HepG2 (cell line): Measurements from ENCODE around the gene COQ10B. TPM values are rescaled to one million over a fixed set of nuclear protein-coding genes. Genes with fewer than 3 reads are reported as not detected.

Experiments used
- BRF2 ChIP-seq: sonication (generic); formaldehyde crosslinking; IDR thresholded peaks from 2 replicates; pipeline ENCODE4 v1.8.1; 2022; ENCODE audit warnings: mild to moderate bottlenecking, missing genetic modification reagents
- CAMTA2 ChIP-seq: sonication (generic); formaldehyde crosslinking; IDR thresholded peaks from 2 replicates; pipeline ENCODE4 v1.4.0; 2020; ENCODE audit warnings: mild to moderate bottlenecking, missing genetic modification reagents, borderline replicate concordance
- ELF1 ChIP-seq: sonication (generic); formaldehyde crosslinking; IDR thresholded peaks from 2 replicates; pipeline ENCODE4 v1.4.0; 2020; ENCODE audit warnings: missing genetic modification reagents
- IRF2 ChIP-seq: IDR thresholded peaks from 2 replicates; pipeline ENCODE4 v1.6.1; 2018; ENCODE audit warnings: missing genetic modification reagents, missing compliant biosample characterization
- KDM3A ChIP-seq: IDR thresholded peaks from 2 replicates; pipeline ENCODE4 v1.6.1; 2018; ENCODE audit warnings: low read depth, missing compliant biosample characterization
- MED8 ChIP-seq: sonication (generic); formaldehyde crosslinking; IDR thresholded peaks from 2 replicates; pipeline ENCODE4 v1.8.1; 2023; ENCODE audit warnings: mild to moderate bottlenecking, missing genetic modification reagents; ENCODE audit not compliant: insufficient replicate concordance
- NRL ChIP-seq: sonication (generic); formaldehyde crosslinking; IDR thresholded peaks from 2 replicates; pipeline ENCODE4 v1.5.0; 2020; ENCODE audit warnings: missing genetic modification reagents, mild to moderate bottlenecking, moderate library complexity, borderline replicate concordance
- SRSF1 ChIP-seq: fragments of 200-400 bp; formaldehyde crosslinking; optimal IDR thresholded peaks from 2 replicates; pipeline ENCODE3; 2017; ENCODE audit warnings: mild to moderate bottlenecking, low read depth, low read length, moderate library complexity
- SRSF4 ChIP-seq: fragments of 200-400 bp; formaldehyde crosslinking; IDR thresholded peaks from one replicate; pipeline ENCODE4 v1.6.1; 2018; ENCODE audit warnings: mild to moderate bottlenecking, low read depth, low read length, moderate library complexity; ENCODE audit not compliant: poor library complexity, severe bottlenecking
- SRSF9 ChIP-seq: fragments of 200-400 bp; formaldehyde crosslinking; IDR thresholded peaks from 2 replicates; pipeline ENCODE4 v1.6.1; 2018; ENCODE audit warnings: borderline replicate concordance, mild to moderate bottlenecking, low read depth, low read length; ENCODE audit not compliant: insufficient read depth, poor library complexity, severe bottlenecking
- SSRP1 ChIP-seq: IDR thresholded peaks from 2 replicates; pipeline ENCODE4 v1.6.1; 2016; ENCODE audit warnings: control low read depth
- ZGPAT ChIP-seq: IDR thresholded peaks from 2 replicates; pipeline ENCODE4 v1.6.1; 2016; ENCODE audit warnings: mild to moderate bottlenecking
- ZMYM3 ChIP-seq: sonication (generic); formaldehyde crosslinking; IDR thresholded peaks from 2 replicates; pipeline ENCODE4 v1.5.1; 2020; ENCODE audit warnings: mild to moderate bottlenecking, missing genetic modification reagents
- ZNF205 ChIP-seq: IDR thresholded peaks from 2 replicates; pipeline ENCODE4 v1.6.1; 2018; ENCODE audit warnings: missing biosample characterization, missing genetic modification reagents
- ZNF253 ChIP-seq: sonication (generic); formaldehyde crosslinking; IDR thresholded peaks from 2 replicates; pipeline ENCODE4 v1.8.0; 2022; ENCODE audit warnings: mild to moderate bottlenecking, missing genetic modification reagents, borderline replicate concordance
- ZNF335 ChIP-seq: sonication (generic); formaldehyde crosslinking; IDR thresholded peaks from 2 replicates; pipeline ENCODE4 v1.4.0; 2020; ENCODE audit warnings: missing genetic modification reagents
- ZNF34 ChIP-seq: sonication (generic); formaldehyde crosslinking; IDR thresholded peaks from 2 replicates; pipeline ENCODE4 v1.4.0; 2020; ENCODE audit warnings: mild to moderate bottlenecking, missing genetic modification reagents, borderline replicate concordance
- ZNF660 ChIP-seq: sonication (generic); formaldehyde crosslinking; IDR thresholded peaks from 2 replicates; pipeline ENCODE4 v1.5.1; 2020; ENCODE audit warnings: mild to moderate bottlenecking, low read depth, missing genetic modification reagents, borderline replicate concordance
- polyA plus RNA-seq, 8 experiments: library from polyadenylated mRNA; depleted of rRNA in 3 of 8; stranded (reverse) in 7 of 8; unstranded in 1 of 8; fragments of >200 nt; fragmentation: Illumina TruSeq in 4 of 8; extraction: Trizol in 4 of 8; gene quantifications; 2 replicates each; pipeline versions ENCODE4 v1.2.1 to v1.2.3, GENCODE V29; 2011 to 2016; ENCODE audit warnings: low read depth in 4 of 8, missing spikeins in 1 of 8, mixed read lengths in 1 of 8; ENCODE audit not compliant: insufficient read depth in 1 of 8
- total RNA-seq, 5 experiments: library from RNA; depleted of rRNA; stranded (reverse); fragments of >200 nt; fragmentation: Illumina TruSeq; extraction: Trizol; gene quantifications; 2 replicates each; pipeline ENCODE4 v1.2.3, GENCODE V29; 2016; ENCODE audit warnings: low read depth in 1 of 5
- TF ChIP-seq, protein P1 (sequence below): sonication (generic); formaldehyde crosslinking; IDR thresholded peaks from 2 replicates; pipeline ENCODE4 v1.4.0; 2020; ENCODE audit warnings: low read depth, mild to moderate bottlenecking, missing genetic modification reagents
- TF ChIP-seq, protein P2 (sequence below): sonication (generic); formaldehyde crosslinking; IDR thresholded peaks from 2 replicates; pipeline ENCODE4 v1.5.0; 2020; ENCODE audit warnings: missing genetic modification reagents
- TF ChIP-seq, protein P3 (sequence below): sonication (generic); formaldehyde crosslinking; IDR thresholded peaks from 2 replicates; pipeline ENCODE4 v1.5.0; 2020; ENCODE audit warnings: mild to moderate bottlenecking, low read depth, missing genetic modification reagents, borderline replicate concordance
- TF ChIP-seq, protein P4 (sequence below): sonication (generic); formaldehyde crosslinking; IDR thresholded peaks from 2 replicates; pipeline ENCODE4 v1.4.0; 2020; ENCODE audit warnings: mild to moderate bottlenecking, missing genetic modification reagents

Gene COQ10B
- total and polyA plus RNA-seq, 2 of the 13 experiments (the other 11 are each of a cell fraction or from before 2014, with no cell fraction given), result 4.6 to 34.9 TPM

DNA sequence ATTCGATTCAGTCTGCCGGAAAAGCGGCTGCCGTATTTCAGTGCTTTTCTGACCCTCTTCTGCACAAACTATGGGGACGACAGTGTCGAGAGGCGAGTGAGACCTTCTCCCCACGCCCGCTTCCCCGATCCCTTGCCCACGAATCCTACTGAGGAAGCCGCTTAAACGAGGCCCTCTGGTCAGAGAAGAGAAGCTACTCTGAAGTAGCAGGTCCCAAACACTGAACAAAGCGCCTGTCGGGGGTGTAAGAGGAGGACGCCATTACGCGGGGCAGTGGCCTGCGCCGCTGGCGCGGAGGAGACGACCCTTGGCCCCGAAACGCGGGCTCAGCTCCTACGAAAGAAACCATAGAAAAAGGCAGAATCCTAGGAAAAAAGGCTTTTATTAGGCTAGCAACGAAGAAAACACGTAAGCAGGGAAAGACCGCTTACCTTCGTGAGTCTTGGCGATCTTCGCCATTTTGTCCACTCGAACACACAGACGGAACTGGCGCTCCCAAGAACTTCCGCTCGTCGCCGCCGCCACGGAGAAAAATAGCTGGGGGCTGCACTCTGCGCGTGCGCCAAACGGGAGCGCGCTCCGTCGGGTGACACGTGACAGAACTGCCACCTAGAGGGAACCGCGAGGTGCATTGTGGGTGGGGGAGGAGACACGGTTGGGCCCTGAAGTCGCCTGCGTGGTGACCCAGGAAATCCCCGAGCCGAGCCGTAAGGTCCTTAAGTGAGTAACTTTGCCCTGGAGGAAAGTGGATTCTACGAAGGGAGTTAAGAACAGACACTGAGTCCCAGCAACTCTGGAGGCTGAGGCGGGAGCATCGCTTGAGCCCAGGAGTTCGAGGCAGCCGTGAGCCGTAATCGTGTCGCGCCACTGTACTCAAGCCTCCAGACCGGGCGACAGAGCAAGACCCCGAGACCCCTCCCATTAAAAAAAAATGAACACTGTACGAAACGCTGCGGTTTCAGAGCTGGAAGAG, 18.5 kb upstream of the COQ10B start, which contains the start of gene SF3B1 (continued):
- TF ChIP-seq ZGPAT (CRISPR knock-in tag), result peak; percentile 92
- peak; percentile 51; the same call in 1 of the 2 replicates for TF ChIP-seq BRF2
- no peak for TF ChIP-seq ZMYM3
- TF ChIP-seq ELF1 (CRISPR knock-in tag), result peak; percentile 86
- peak; percentile 97 for TF ChIP-seq IRF2
- TF ChIP-seq SRSF1, result peak; percentile 93
- TF ChIP-seq MED8, result peak; percentile 86
- peak; percentile 81; the same call in 1 of the 2 replicates for TF ChIP-seq CAMTA2 (CRISPR knock-in tag)
- peak; percentile 94 for TF ChIP-seq KDM3A
- no peak for TF ChIP-seq SRSF4
- TF ChIP-seq ZNF205, result peak; percentile 99
- no peak for TF ChIP-seq ZNF660 (CRISPR knock-in tag)
- peak; percentile 92 for TF ChIP-seq ZNF335
- TF ChIP-seq, protein P1, sequence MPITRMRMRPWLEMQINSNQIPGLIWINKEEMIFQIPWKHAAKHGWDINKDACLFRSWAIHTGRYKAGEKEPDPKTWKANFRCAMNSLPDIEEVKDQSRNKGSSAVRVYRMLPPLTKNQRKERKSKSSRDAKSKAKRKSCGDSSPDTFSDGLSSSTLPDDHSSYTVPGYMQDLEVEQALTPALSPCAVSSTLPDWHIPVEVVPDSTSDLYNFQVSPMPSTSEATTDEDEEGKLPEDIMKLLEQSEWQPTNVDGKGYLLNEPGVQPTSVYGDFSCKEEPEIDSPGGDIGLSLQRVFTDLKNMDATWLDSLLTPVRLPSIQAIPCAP (CRISPR knock-in tag), result peak; percentile 94
- TF ChIP-seq ZNF34 (CRISPR knock-in tag), result peak; percentile 61; the same call in 1 of the 2 replicates
- TF ChIP-seq NRL (CRISPR knock-in tag), result peak; percentile 95
- TF ChIP-seq ZNF253 (CRISPR knock-in tag), result 0 out of 2 replicates have a peak, but pooled peaks have one; percentile 23
- TF ChIP-seq, protein P2, sequence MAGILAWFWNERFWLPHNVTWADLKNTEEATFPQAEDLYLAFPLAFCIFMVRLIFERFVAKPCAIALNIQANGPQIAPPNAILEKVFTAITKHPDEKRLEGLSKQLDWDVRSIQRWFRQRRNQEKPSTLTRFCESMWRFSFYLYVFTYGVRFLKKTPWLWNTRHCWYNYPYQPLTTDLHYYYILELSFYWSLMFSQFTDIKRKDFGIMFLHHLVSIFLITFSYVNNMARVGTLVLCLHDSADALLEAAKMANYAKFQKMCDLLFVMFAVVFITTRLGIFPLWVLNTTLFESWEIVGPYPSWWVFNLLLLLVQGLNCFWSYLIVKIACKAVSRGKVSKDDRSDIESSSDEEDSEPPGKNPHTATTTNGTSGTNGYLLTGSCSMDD (CRISPR knock-in tag), result no peak
- TF ChIP-seq, protein P3, sequence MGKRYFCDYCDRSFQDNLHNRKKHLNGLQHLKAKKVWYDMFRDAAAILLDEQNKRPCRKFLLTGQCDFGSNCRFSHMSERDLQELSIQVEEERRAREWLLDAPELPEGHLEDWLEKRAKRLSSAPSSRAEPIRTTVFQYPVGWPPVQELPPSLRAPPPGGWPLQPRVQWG, result no peak
- no peak for TF ChIP-seq SRSF9
- TF ChIP-seq SSRP1 (CRISPR knock-in tag), result peak; percentile 18; the same call in 1 of the 2 replicates
- TF ChIP-seq, protein P4, sequence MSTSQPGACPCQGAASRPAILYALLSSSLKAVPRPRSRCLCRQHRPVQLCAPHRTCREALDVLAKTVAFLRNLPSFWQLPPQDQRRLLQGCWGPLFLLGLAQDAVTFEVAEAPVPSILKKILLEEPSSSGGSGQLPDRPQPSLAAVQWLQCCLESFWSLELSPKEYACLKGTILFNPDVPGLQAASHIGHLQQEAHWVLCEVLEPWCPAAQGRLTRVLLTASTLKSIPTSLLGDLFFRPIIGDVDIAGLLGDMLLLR (CRISPR knock-in tag), result peak; percentile 82; the same call in 1 of the 2 replicates
